ENCODE results near the gene ADAMTS2. TPM values are rescaled to one million over a fixed set of nuclear protein-coding genes. Genes with fewer than 3 reads are reported as not detected.

ADAMTS2 gene
- total and polyA plus RNA-seq, 11 donors, result 1.1 to 23.0 (median 5.5) TPM

- H3K4me3 ChIP-seq, result no peak overlapping the region
- peaks cover 0 to 17% (median 4%) of the 10 kb centered on the region in 9 donors for H3K27me3 ChIP-seq
- H3K36me3 ChIP-seq, result no peaks in the 10 kb centered on the region
- TF ChIP-seq POLR2A (IDR thresholded peaks at IDR 0.05), result no peak
- TF ChIP-seq CTCF (IDR thresholded peaks at IDR 0.05), result no peak
- ATAC-seq (no peak), DNase-seq (peak in 2 of 5 donors; percentile 4 to 15)
- H3K4me1 ChIP-seq, result peaks cover 0 to 13% (median 7%) of the 10 kb centered on the region in 12 donors
- WGBS, 4 donors, result 64 to 82% (median 70%) methylated on average over 6 of the region's 6 CpGs
- H3K27ac ChIP-seq, result no peak overlapping the region
- intact Hi-C loops (cut with DNase I), result loop anchor here in 9 of 10 donors (1.0 to 10.0 kb wide), 8 partner anchors 99 to 325 kb away; partner anchors contain the start of gene ADAMTS2 (in 6 of the 9)
- H3K9me3 ChIP-seq, result no peaks in the 10 kb centered on the region
Observed at GRCh38 chr5:179168664-179169063, 176.6 kb downstream of the ADAMTS2 start.

GRCh38 chr5:179167871-179168451 is 177.3 kb downstream of the ADAMTS2 start:
- intact Hi-C loops (cut with DNase I), result loop anchor here (1.0 to 10.0 kb wide), 10 partner anchors 99 to 327 kb away; partner anchors contain the start of gene ADAMTS2 (in 6 of the 10)
- peaks cover 0 to 17% (median 4%) of the 10 kb centered on the region in 9 donors for H3K27me3 ChIP-seq
- no peaks in the 10 kb centered on the region for H3K36me3 ChIP-seq
- H3K27ac ChIP-seq, result no peak overlapping the region
- DNase-seq (peak in 2 of 5 donors; percentile 4 to 33), ATAC-seq (no peak)
- no peaks in the 10 kb centered on the region for H3K9me3 ChIP-seq
- TF ChIP-seq CTCF (IDR thresholded peaks at IDR 0.05) (no peak), POLR2A (IDR thresholded peaks at IDR 0.05) (no peak)
- H3K4me3 ChIP-seq, result no peak overlapping the region
- WGBS, 4 donors, result 79 to 89% (median 85%) methylated on average over 5 to 12 of the region's 12 CpGs
- peaks cover 0 to 13% (median 7%) of the 10 kb centered on the region in 12 donors for H3K4me1 ChIP-seq

GRCh38 chr5:179166886-179167841 is 178.1 kb downstream of the ADAMTS2 start:
- WGBS, 4 donors, result 17 to 22% (median 19%) methylated on average over 35 to 67 of the region's 67 CpGs

More at GRCh38 chr5:179166886-179167841, 178.1 kb downstream of the ADAMTS2 start:
- Histone ChIP-seq H3K4me3 (peak overlapping the region in 10 of 12 donors; percentile 16 to 51 (median 40)), H3K27ac (no peak overlapping the region), H3K36me3 (no peaks in the 10 kb centered on the region), H3K9me3 (peaks cover 0 to 6% (median 0%) of the 10 kb centered on the region in 12 donors), H3K27me3 (peaks cover 0 to 17% (median 4%) of the 10 kb centered on the region in 9 donors), H3K4me1 (peaks cover 0 to 13% (median 7%) of the 10 kb centered on the region in 12 donors)
- DNase-seq (peak; percentile 47 to 72 (median 52)), ATAC-seq (peak; percentile 24 to 89 (median 68))
- TF ChIP-seq POLR2A (IDR thresholded peaks at IDR 0.05), result no peak
- TF ChIP-seq CTCF (IDR thresholded peaks at IDR 0.05), result peak; percentile 80 to 99 (median 95)
- intact Hi-C loops (cut with DNase I), result loop anchor here (1.0 to 10.0 kb wide), 10 partner anchors 100 to 328 kb away; partner anchors contain the start of gene ADAMTS2 (in 6 of the 10)
